ENCODE measurements around the gene TRAF7.
"Not testable (repeated sequence)": the region's sequence is repeated elsewhere in the genome, so short reads cannot be mapped to it uniquely, and the experiment has no call there.

The TRAF7 gene

GRCh38 chr16:2198283-2198682, 42.7 kb downstream of the TRAF7 start:
- Histone ChIP-seq H3K27me3 (ENCODE audit: control insufficient read depth in 1 of 2, insufficient read depth in 2 of 2, low read length in 2 of 2) (peaks cover 41 to 43% of the 10 kb centered on the region in 2 donors), H3K4me3 (ENCODE audit: low read depth in 1 of 2, low read length in 2 of 2) (no peak overlapping the region), H3K9me3 (ENCODE audit: control insufficient read depth in 1 of 2, low read length in 2 of 2) (no peaks in the 10 kb centered on the region)

DNA sequence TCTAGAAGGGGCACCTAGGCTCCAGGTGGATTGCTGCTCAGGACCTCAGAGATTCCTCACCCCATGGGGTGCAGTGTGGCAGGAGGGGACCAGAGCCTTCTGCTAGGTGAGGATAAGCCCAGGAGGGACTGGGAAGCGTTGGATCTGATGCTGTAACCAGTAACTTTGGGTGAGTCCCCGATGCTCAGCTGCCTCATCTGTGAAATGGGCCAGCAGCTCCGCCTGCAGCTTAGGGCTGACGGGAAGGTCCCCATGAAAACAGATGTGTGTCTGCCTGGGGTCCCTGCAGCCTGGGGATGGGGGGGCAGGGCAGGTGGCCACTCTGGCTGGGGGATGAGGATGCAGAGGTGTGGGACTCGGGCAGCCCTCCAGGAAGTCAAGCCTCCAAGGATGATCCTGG, 43.5 kb downstream of the TRAF7 start:
- no peak overlapping the region for H3K9ac ChIP-seq (ENCODE audit: low read depth in 1 of 2, low read length in 2 of 2)
- no peak overlapping the region for H3K4me3 ChIP-seq (ENCODE audit: low read depth in 1 of 2, low read length in 2 of 2)
- peaks cover 37 to 43% of the 10 kb centered on the region in 2 donors for H3K27me3 ChIP-seq (ENCODE audit: control insufficient read depth in 1 of 2, insufficient read depth in 2 of 2, low read length in 2 of 2)
- H3K4me1 ChIP-seq (ENCODE audit: control insufficient read depth in 1 of 2, insufficient read depth in 2 of 2, low read length in 2 of 2), result peaks cover 0 to 12% of the 10 kb centered on the region in 2 donors
- no peak overlapping the region for H3K27ac ChIP-seq (ENCODE audit: low read depth, low read length)
- no peaks in the 10 kb centered on the region for H3K9me3 ChIP-seq (ENCODE audit: control insufficient read depth in 1 of 2, low read length in 2 of 2)
- H3K36me3 ChIP-seq (ENCODE audit: control insufficient read depth in 1 of 2, insufficient read depth in 2 of 2, low read length in 2 of 2), result no peaks in the 10 kb centered on the region

More at GRCh38 chr16:2198283-2198682, 42.7 kb downstream of the TRAF7 start:
- Histone ChIP-seq H3K4me1 (ENCODE audit: control insufficient read depth in 1 of 2, insufficient read depth in 2 of 2, low read length in 2 of 2) (peaks cover 0 to 12% of the 10 kb centered on the region in 2 donors), H3K36me3 (ENCODE audit: control insufficient read depth in 1 of 2, insufficient read depth in 2 of 2, low read length in 2 of 2) (no peaks in the 10 kb centered on the region), H3K27ac (ENCODE audit: low read depth, low read length) (no peak overlapping the region), H3K9ac (ENCODE audit: low read depth in 1 of 2, low read length in 2 of 2) (no peak overlapping the region)

DNA sequence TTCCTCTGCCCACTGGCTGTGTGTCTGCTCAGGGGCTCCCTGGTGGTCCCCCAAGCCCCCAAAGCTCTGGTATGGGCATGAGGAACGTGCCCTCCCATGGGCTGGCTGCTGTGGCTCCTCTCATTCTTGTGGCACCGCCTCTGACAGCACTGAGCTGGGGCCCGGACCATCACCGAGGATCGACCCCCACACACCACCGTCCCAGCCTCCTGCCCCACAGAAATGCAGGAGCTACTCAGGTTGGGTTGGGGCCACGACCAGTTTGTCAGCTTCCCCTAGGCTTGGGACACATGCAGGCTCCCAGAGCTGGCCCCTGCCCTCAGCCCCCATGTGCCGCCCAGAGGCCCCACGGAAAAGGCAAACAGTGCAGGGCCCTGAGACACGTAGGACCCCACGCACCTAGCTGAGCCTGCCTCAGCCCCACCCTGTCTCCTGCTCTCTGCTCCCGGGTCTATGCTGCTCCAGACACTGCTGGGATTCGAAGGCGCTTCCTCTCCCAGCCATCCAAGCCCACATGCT, 44.1 kb downstream of the TRAF7 start:
- Histone ChIP-seq H3K36me3 (ENCODE audit: control insufficient read depth in 1 of 2, insufficient read depth in 2 of 2, low read length in 2 of 2) (no peaks in the 10 kb centered on the region), H3K9ac (ENCODE audit: low read depth in 1 of 2, low read length in 2 of 2) (no peak overlapping the region), H3K4me3 (ENCODE audit: low read depth in 1 of 2, low read length in 2 of 2) (no peak overlapping the region), H3K27ac (ENCODE audit: low read depth, low read length) (no peak overlapping the region), H3K9me3 (ENCODE audit: control insufficient read depth in 1 of 2, low read length in 2 of 2) (no peaks in the 10 kb centered on the region), H3K27me3 (ENCODE audit: control insufficient read depth in 1 of 2, insufficient read depth in 2 of 2, low read length in 2 of 2) (peaks cover 32 to 37% of the 10 kb centered on the region in 2 donors), H3K4me1 (ENCODE audit: control insufficient read depth in 1 of 2, insufficient read depth in 2 of 2, low read length in 2 of 2) (peaks cover 2 to 13% of the 10 kb centered on the region in 2 donors)

DNA sequence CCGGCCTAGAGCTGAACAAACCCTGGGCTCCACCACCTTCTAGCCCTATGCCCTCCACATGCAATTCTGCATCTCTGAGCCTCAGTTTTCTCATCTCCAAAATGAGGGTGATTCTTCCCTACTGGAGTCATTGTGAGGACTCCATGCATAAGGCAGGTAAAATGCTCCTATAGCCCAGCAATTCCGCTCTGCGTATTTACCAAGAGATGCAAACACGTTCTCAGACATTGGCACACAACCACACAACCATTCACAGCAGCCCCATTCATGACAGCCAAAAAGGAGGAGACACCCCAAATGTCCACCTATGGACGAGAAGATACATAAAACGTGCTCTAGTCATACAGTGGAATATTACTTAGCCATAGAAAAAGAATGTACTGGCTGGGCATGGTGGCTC, 44.7 kb downstream of the TRAF7 start:
- Histone ChIP-seq H3K9me3 (ENCODE audit: control insufficient read depth in 1 of 2, low read length in 2 of 2) (no peaks in the 10 kb centered on the region), H3K4me3 (ENCODE audit: low read depth in 1 of 2, low read length in 2 of 2) (no peak overlapping the region), H3K4me1 (ENCODE audit: control insufficient read depth in 1 of 2, insufficient read depth in 2 of 2, low read length in 2 of 2) (peaks cover 4 to 8% of the 10 kb centered on the region in 2 donors), H3K36me3 (ENCODE audit: control insufficient read depth in 1 of 2, insufficient read depth in 2 of 2, low read length in 2 of 2) (no peaks in the 10 kb centered on the region), H3K9ac (ENCODE audit: low read depth in 1 of 2, low read length in 2 of 2) (no peak overlapping the region), H3K27me3 (ENCODE audit: control insufficient read depth in 1 of 2, insufficient read depth in 2 of 2, low read length in 2 of 2) (peaks cover 25 to 30% of the 10 kb centered on the region in 2 donors), H3K27ac (ENCODE audit: low read depth, low read length) (no peak overlapping the region)

- not testable (repeated sequence) for H3K9ac ChIP-seq (ENCODE audit: low read depth in 1 of 2, low read length in 2 of 2); H3K9me3 ChIP-seq (ENCODE audit: control insufficient read depth in 1 of 2, low read length in 2 of 2); H3K27ac ChIP-seq (ENCODE audit: low read depth, low read length); H3K4me3 ChIP-seq (ENCODE audit: low read depth in 1 of 2, low read length in 2 of 2)
- Histone ChIP-seq H3K27me3 (ENCODE audit: control insufficient read depth in 1 of 2, insufficient read depth in 2 of 2, low read length in 2 of 2) (peaks cover 8 to 15% of the 10 kb centered on the region in 2 donors), H3K36me3 (ENCODE audit: control insufficient read depth in 1 of 2, insufficient read depth in 2 of 2, low read length in 2 of 2) (peaks cover 7 to 12% of the 10 kb centered on the region in 2 donors), H3K4me1 (ENCODE audit: control insufficient read depth in 1 of 2, insufficient read depth in 2 of 2, low read length in 2 of 2) (peaks cover 11 to 20% of the 10 kb centered on the region in 2 donors)
Observed at GRCh38 chr16:2203119-2203688, 47.6 kb downstream of the TRAF7 start.

DNA sequence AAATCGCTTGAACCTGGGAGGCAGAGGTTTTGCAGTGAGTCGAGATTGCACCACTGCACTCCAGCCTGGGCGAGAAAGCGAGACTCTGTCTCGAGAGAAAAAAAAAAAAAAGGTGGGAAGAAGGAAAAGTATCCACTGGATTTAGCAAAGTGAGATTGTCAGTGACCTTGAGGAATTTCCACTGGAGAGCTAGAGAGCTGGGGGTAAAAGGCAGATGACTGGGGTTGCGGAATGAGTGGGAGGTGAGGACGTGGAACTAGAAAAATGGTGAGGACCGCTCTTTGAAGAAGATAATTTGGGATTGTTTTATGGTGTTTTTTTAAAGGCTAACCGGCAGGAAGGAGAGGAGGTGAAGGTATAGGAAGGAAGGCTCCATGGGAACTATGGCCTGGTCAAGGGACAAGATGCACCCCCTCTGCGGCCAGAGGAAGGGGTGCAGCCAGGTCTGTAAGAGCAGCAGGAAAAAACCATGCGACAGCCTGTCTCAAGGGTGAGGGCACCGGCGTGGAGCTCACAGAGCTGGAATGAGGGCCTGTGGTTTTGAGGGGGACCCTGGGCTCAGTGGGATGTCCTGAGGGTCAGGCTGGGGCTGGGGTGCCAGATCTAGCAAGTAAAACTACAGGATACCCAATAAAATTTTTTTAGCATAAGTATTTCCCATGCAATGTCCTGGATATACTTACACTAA, 49.0 kb downstream of the TRAF7 start:
- peak overlapping the region; percentile 89 to 92 for H3K4me3 ChIP-seq (ENCODE audit: low read depth in 1 of 2, low read length in 2 of 2)
- peaks cover 16 to 24% of the 10 kb centered on the region in 2 donors for H3K36me3 ChIP-seq (ENCODE audit: control insufficient read depth in 1 of 2, insufficient read depth in 2 of 2, low read length in 2 of 2)
- H3K9me3 ChIP-seq (ENCODE audit: control insufficient read depth in 1 of 2, low read length in 2 of 2), result no peaks in the 10 kb centered on the region
- H3K9ac ChIP-seq (ENCODE audit: low read depth in 1 of 2, low read length in 2 of 2), result peak overlapping the region; percentile 74 to 75
- peaks cover 0 to 8% of the 10 kb centered on the region in 2 donors for H3K27me3 ChIP-seq (ENCODE audit: control insufficient read depth in 1 of 2, insufficient read depth in 2 of 2, low read length in 2 of 2)
- peak overlapping the region; percentile 77 for H3K27ac ChIP-seq (ENCODE audit: low read depth, low read length)
- peaks cover 11 to 20% of the 10 kb centered on the region in 2 donors for H3K4me1 ChIP-seq (ENCODE audit: control insufficient read depth in 1 of 2, insufficient read depth in 2 of 2, low read length in 2 of 2)

GRCh38 chr16:2205104-2205966, 49.8 kb downstream of the TRAF7 start, which contains the start of gene MLST8:
Gene MLST8 (plus strand): TSS chr16:2205454. CDS start chr16:2206086, 632 bp downstream.
- Histone ChIP-seq H3K36me3 (ENCODE audit: control insufficient read depth in 1 of 2, insufficient read depth in 2 of 2, low read length in 2 of 2) (peaks cover 16 to 27% of the 10 kb centered on the region in 2 donors), H3K27me3 (ENCODE audit: control insufficient read depth in 1 of 2, insufficient read depth in 2 of 2, low read length in 2 of 2) (peaks cover 0 to under 1% of the 10 kb centered on the region in 2 donors), H3K4me3 (ENCODE audit: low read depth in 1 of 2, low read length in 2 of 2) (peak within 1 kb of the TSS; percentile 89 to 92), H3K27ac (ENCODE audit: low read depth, low read length) (peak within 1 kb of the TSS; percentile 91), H3K9ac (ENCODE audit: low read depth in 1 of 2, low read length in 2 of 2) (peak within 1 kb of the TSS; percentile 74 to 92), H3K9me3 (ENCODE audit: control insufficient read depth in 1 of 2, low read length in 2 of 2) (no peaks in the 10 kb centered on the region), H3K4me1 (ENCODE audit: control insufficient read depth in 1 of 2, insufficient read depth in 2 of 2, low read length in 2 of 2) (peaks cover 11 to 20% of the 10 kb centered on the region in 2 donors)

GRCh38 chr16:2205967-2206313, 50.4 kb downstream of the TRAF7 start:
- peaks cover 16 to 27% of the 10 kb centered on the region in 2 donors for H3K36me3 ChIP-seq (ENCODE audit: control insufficient read depth in 1 of 2, insufficient read depth in 2 of 2, low read length in 2 of 2)
- peak overlapping the region; percentile 74 to 92 for H3K9ac ChIP-seq (ENCODE audit: low read depth in 1 of 2, low read length in 2 of 2)
- peak overlapping the region; percentile 61 for H3K27ac ChIP-seq (ENCODE audit: low read depth, low read length)
- H3K4me1 ChIP-seq (ENCODE audit: control insufficient read depth in 1 of 2, insufficient read depth in 2 of 2, low read length in 2 of 2), result peaks cover 11 to 20% of the 10 kb centered on the region in 2 donors
- H3K4me3 ChIP-seq (ENCODE audit: low read depth in 1 of 2, low read length in 2 of 2), result peak overlapping the region; percentile 89 to 92
- no peaks in the 10 kb centered on the region for H3K9me3 ChIP-seq (ENCODE audit: control insufficient read depth in 1 of 2, low read length in 2 of 2)
- no peaks in the 10 kb centered on the region for H3K27me3 ChIP-seq (ENCODE audit: control insufficient read depth in 1 of 2, insufficient read depth in 2 of 2, low read length in 2 of 2)

GRCh38 chr16:2206420-2206779, 50.8 kb downstream of the TRAF7 start:
- H3K27ac ChIP-seq (ENCODE audit: low read depth, low read length), result no peak overlapping the region

More at GRCh38 chr16:2206420-2206779, 50.8 kb downstream of the TRAF7 start:
- Histone ChIP-seq H3K27me3 (ENCODE audit: control insufficient read depth in 1 of 2, insufficient read depth in 2 of 2, low read length in 2 of 2) (no peaks in the 10 kb centered on the region), H3K9me3 (ENCODE audit: control insufficient read depth in 1 of 2, low read length in 2 of 2) (no peaks in the 10 kb centered on the region), H3K9ac (ENCODE audit: low read depth in 1 of 2, low read length in 2 of 2) (peak overlapping the region in 1 of 2 donors; percentile 74), H3K4me3 (ENCODE audit: low read depth in 1 of 2, low read length in 2 of 2) (peak overlapping the region; percentile 89 to 92), H3K4me1 (ENCODE audit: control insufficient read depth in 1 of 2, insufficient read depth in 2 of 2, low read length in 2 of 2) (peaks cover 11 to 20% of the 10 kb centered on the region in 2 donors), H3K36me3 (ENCODE audit: control insufficient read depth in 1 of 2, insufficient read depth in 2 of 2, low read length in 2 of 2) (peaks cover 16 to 27% of the 10 kb centered on the region in 2 donors)

Data from duodenal mucosa (tissue), 2 donors.